H9 (cell line): ENCODE data around the gene FCN1. TPM values are rescaled to one million over a fixed set of nuclear protein-coding genes. Genes with fewer than 3 reads are reported as not detected.

ENCODE experiments used
- DNase-seq: peaks from one replicate; pipeline ENCODE4 v3.0.0-alpha.2; 2017
- H2AFZ ChIP-seq: one replicate; pipeline ENCODE4 v1.6.1; 2013; ENCODE audit warnings: mild to moderate bottlenecking, low read length, control low read depth, moderate library complexity
- H2AK5ac ChIP-seq: 2 replicates; pipeline ENCODE4 v1.6.1; 2013; ENCODE audit warnings: low read length, control low read depth, mixed read lengths; ENCODE audit not compliant: insufficient read length
- H2BK120ac ChIP-seq: one replicate; pipeline ENCODE4 v1.6.1; 2013; ENCODE audit warnings: low read depth, mild to moderate bottlenecking, low read length, control low read depth, inconsistent platforms; ENCODE audit not compliant: poor library complexity, severe bottlenecking
- H2BK12ac ChIP-seq: 2 replicates; pipeline ENCODE4 v1.6.1; 2013; ENCODE audit warnings: low read length, control low read depth, mixed read lengths, low read depth; ENCODE audit not compliant: insufficient read length
- H2BK15ac ChIP-seq: 2 replicates; pipeline ENCODE4 v1.6.1; 2013; ENCODE audit warnings: low read depth, low read length, control low read depth
- H2BK20ac ChIP-seq: one replicate; pipeline ENCODE4 v1.6.1; 2013; ENCODE audit warnings: low read depth, mild to moderate bottlenecking, low read length, control low read depth, inconsistent platforms; ENCODE audit not compliant: poor library complexity, severe bottlenecking
- H2BK5ac ChIP-seq: 2 replicates; pipeline ENCODE4 v1.6.1; 2013; ENCODE audit warnings: low read length, control low read depth, mixed read lengths; ENCODE audit not compliant: insufficient read length
- H3K14ac ChIP-seq: 2 replicates; pipeline ENCODE4 v1.6.1; 2013; ENCODE audit warnings: low read length, control low read depth; ENCODE audit not compliant: insufficient read depth
- H3K18ac ChIP-seq: 2 replicates; pipeline ENCODE4 v1.6.1; 2013; ENCODE audit warnings: low read depth, mild to moderate bottlenecking, mixed read lengths, low read length, control low read depth; ENCODE audit not compliant: insufficient read length
- H3K23ac ChIP-seq: 2 replicates; pipeline ENCODE4 v1.6.1; 2013; ENCODE audit warnings: low read length, control low read depth, mixed read lengths, low read depth; ENCODE audit not compliant: insufficient read length
- H3K23me2 ChIP-seq: 2 replicates; pipeline ENCODE4 v1.6.1; 2013; ENCODE audit warnings: low read depth, mild to moderate bottlenecking, mixed read lengths, low read length, control low read depth; ENCODE audit not compliant: insufficient read length, poor library complexity, severe bottlenecking
- H3K27ac ChIP-seq: 2 replicates; pipeline ENCODE4 v1.5.1; 2013; ENCODE audit warnings: low read length, control low read depth, mixed read lengths, low read depth; ENCODE audit not compliant: insufficient read length
- H3K27me3 ChIP-seq: 2 replicates; pipeline ENCODE4 v1.6.1; 2013; ENCODE audit warnings: low read length, control low read depth, inconsistent platforms; ENCODE audit not compliant: insufficient read depth
- H3K4ac ChIP-seq: 2 replicates; pipeline ENCODE4 v1.6.1; 2013; ENCODE audit warnings: low read depth, mild to moderate bottlenecking, control low read depth, inconsistent platforms, low read length, moderate library complexity
- H3K4me1 ChIP-seq: 2 replicates; pipeline ENCODE4 v1.6.1; 2013; ENCODE audit warnings: low read length, control low read depth, inconsistent platforms; ENCODE audit not compliant: insufficient read depth
- H3K4me2 ChIP-seq: 2 replicates; pipeline ENCODE4 v1.6.1; 2013; ENCODE audit warnings: low read length, control low read depth, mixed read lengths; ENCODE audit not compliant: insufficient read length, insufficient read depth
- H3K56ac ChIP-seq: 2 replicates; pipeline ENCODE4 v1.6.1; 2013; ENCODE audit warnings: low read depth, mild to moderate bottlenecking, mixed read lengths, low read length, control low read depth; ENCODE audit not compliant: insufficient read length
- H3K79me1 ChIP-seq: 2 replicates; pipeline ENCODE4 v1.6.1; 2013; ENCODE audit warnings: low read depth, mild to moderate bottlenecking, moderate library complexity, low read length, control low read depth, inconsistent platforms; ENCODE audit not compliant: insufficient read depth, poor library complexity, severe bottlenecking
- H3K79me2 ChIP-seq: 2 replicates; pipeline ENCODE4 v1.6.1; 2013; ENCODE audit warnings: low read length, control low read depth, inconsistent platforms; ENCODE audit not compliant: insufficient read depth
- H3K9ac ChIP-seq: 2 replicates; pipeline ENCODE4 v1.6.1; 2013; ENCODE audit warnings: low read length, control low read depth, mixed read lengths; ENCODE audit not compliant: insufficient read length; ENCODE audit errors: extremely low read depth
- H3K9me3 ChIP-seq: one replicate; pipeline ENCODE4 v1.6.1; 2013; ENCODE audit warnings: low read depth, low read length, inconsistent platforms; ENCODE audit not compliant: control insufficient read depth
- H3T11ph ChIP-seq: one replicate; pipeline ENCODE4 v1.6.1; 2013; ENCODE audit warnings: mild to moderate bottlenecking, low read length, control low read depth, inconsistent platforms
- H4K20me1 ChIP-seq: one replicate; pipeline ENCODE4 v1.6.1; 2013; ENCODE audit not compliant: control insufficient read depth, insufficient read length, insufficient read depth
- H4K5ac ChIP-seq: 2 replicates; pipeline ENCODE4 v1.6.1; 2013; ENCODE audit warnings: low read depth, mild to moderate bottlenecking, mixed read lengths, low read length, control low read depth; ENCODE audit not compliant: insufficient read length
- H4K8ac ChIP-seq: replicated peaks from 2 replicates; pipeline ENCODE4 v1.6.1; 2013; ENCODE audit warnings: low read length, control low read depth, mixed read lengths, low read depth; ENCODE audit not compliant: insufficient read length
- H4K91ac ChIP-seq: 2 replicates; pipeline ENCODE4 v1.6.1; 2013; ENCODE audit warnings: low read depth, mild to moderate bottlenecking, moderate library complexity, mixed read lengths, low read length, control low read depth; ENCODE audit not compliant: insufficient read length
- H3K27ac Mint-ChIP-seq, 3 experiments: 2 replicates in 2 of 3; 3 replicates in 1 of 3; pipeline ENCODE4 v1.8.0; 2020 to 2021; ENCODE audit warnings: mixed read lengths in 3 of 3, mild to moderate bottlenecking in 1 of 3, moderate library complexity in 1 of 3
- H3K27me3 Mint-ChIP-seq: 2 replicates; pipeline ENCODE4 v1.8.0; 2021; ENCODE audit warnings: low read depth, mild to moderate bottlenecking, moderate library complexity, mixed read lengths
- H3K36me3 Mint-ChIP-seq, 3 experiments: 2 replicates in 2 of 3; 3 replicates in 1 of 3; pipeline ENCODE4 v1.8.0; 2020 to 2021; ENCODE audit warnings: low read depth in 3 of 3, mixed read lengths in 3 of 3; ENCODE audit not compliant: insufficient read depth in 1 of 3
- H3K4me1 Mint-ChIP-seq, 2 experiments: 2 replicates each; pipeline ENCODE4 v1.8.0; 2020; ENCODE audit warnings: mixed read lengths in 2 of 2
- H3K4me3 Mint-ChIP-seq, 2 experiments: 2 replicates in 1 of 2; 3 replicates in 1 of 2; pipeline ENCODE4 v1.8.0; 2020 to 2021; ENCODE audit warnings: mild to moderate bottlenecking in 2 of 2, mixed read lengths in 2 of 2, moderate library complexity in 1 of 2
- H3K9me3 Mint-ChIP-seq, 2 experiments: 2 replicates in 1 of 2; 3 replicates in 1 of 2; pipeline ENCODE4 v1.8.0; 2020; ENCODE audit warnings: mild to moderate bottlenecking in 2 of 2, mixed read lengths in 2 of 2, moderate library complexity in 1 of 2
- WGBS: extraction: QIAGEN DNeasy Blood & Tissue Kit; methylation state at CpG from one replicate; pipeline ENCODE4 v1.1.7; 2013; ENCODE audit warnings: missing lambda C conversion rate, low lambda C conversion rate, mixed read lengths; ENCODE audit not compliant: insufficient read length; ENCODE audit errors: extremely low coverage; 5-methylcytosine and 5-hydroxymethylcytosine counted together
- total RNA-seq: library from RNA; stranded (reverse); gene quantifications from 2 replicates; pipeline ENCODE4 v1.2.1, GENCODE V29; 2021
- TF ChIP-seq, protein P1 (sequence below): fragments of 200-600 bp; sonication (generic); conservative IDR thresholded peaks from 3 replicates; pipeline ENCODE4 v1.8.0; 2021; ENCODE audit warnings: antibody characterized with exemption, mild to moderate bottlenecking

FCN1 gene
- total RNA-seq, 1 experiment from 2014 or later: not detected

DNA sequence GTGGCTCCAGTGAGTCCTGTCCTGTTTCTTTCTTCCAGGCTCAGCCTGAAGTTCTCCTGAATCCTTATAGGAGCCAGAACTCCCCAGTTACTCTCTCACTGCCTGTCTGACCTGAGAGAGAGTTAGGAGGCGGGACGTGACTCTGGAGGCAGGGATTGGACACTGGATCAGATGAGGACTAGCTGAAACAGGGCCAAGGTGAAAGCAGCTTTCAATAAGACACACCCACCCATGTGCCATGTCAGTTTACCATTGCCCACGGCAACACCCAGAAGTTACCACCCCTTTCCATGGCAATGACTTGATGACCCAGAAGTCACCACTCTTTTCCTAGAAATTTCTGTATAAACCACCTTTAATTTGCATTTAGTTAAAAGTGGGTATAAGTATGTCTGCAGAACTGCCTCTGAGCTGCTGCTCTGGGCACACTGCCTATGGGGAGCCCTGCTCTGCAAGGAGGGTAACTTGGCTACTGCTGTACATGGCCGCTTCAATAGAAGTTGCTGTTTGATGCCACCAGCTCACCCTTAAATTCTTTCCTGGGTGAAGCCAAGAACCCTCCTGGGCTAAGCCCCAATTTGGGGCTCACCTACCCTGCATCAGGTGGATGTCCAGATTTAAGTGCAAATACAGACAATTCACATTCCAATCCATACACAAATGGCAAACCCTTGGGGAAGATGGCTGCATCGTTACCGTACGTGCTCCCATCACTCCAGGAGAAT, 23.4 kb downstream of the FCN1 start:
- TF ChIP-seq, protein P1, sequence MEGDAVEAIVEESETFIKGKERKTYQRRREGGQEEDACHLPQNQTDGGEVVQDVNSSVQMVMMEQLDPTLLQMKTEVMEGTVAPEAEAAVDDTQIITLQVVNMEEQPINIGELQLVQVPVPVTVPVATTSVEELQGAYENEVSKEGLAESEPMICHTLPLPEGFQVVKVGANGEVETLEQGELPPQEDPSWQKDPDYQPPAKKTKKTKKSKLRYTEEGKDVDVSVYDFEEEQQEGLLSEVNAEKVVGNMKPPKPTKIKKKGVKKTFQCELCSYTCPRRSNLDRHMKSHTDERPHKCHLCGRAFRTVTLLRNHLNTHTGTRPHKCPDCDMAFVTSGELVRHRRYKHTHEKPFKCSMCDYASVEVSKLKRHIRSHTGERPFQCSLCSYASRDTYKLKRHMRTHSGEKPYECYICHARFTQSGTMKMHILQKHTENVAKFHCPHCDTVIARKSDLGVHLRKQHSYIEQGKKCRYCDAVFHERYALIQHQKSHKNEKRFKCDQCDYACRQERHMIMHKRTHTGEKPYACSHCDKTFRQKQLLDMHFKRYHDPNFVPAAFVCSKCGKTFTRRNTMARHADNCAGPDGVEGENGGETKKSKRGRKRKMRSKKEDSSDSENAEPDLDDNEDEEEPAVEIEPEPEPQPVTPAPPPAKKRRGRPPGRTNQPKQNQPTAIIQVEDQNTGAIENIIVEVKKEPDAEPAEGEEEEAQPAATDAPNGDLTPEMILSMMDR: no peak
- no peak overlapping the region for H3K18ac ChIP-seq
- H3K27ac ChIP-seq: no peak overlapping the region
- WGBS: no CpG with 5 or more reads among the region's 7 CpGs
- no peaks in the 10 kb centered on the region for H3K23me2 ChIP-seq
- Mint-ChIP-seq H3K4me3 (no peak overlapping the region), H3K27ac (no peak overlapping the region; a peak in 1 of 7 replicates), H3K36me3 (peaks cover 0 to 18% (median 6%) of the 10 kb centered on the region in 3 experiments; a peak in 4 of 7 replicates), H3K4me1 (no peaks in the 10 kb centered on the region), H3K9me3 (peaks cover 22 to 25% of the 10 kb centered on the region in 2 experiments), H3K27me3 (peaks cover 7% of the 10 kb centered on the region)
- H3K27me3 ChIP-seq: no peaks in the 10 kb centered on the region
- no peak overlapping the region for H3K9ac ChIP-seq
- no peaks in the 10 kb centered on the region for H3K79me1 ChIP-seq
- no peak overlapping the region for H4K8ac ChIP-seq
- no peak overlapping the region for H2BK120ac ChIP-seq
- H3K56ac ChIP-seq: no peak overlapping the region
- no peaks in the 10 kb centered on the region for H3K79me2 ChIP-seq
- H2BK15ac ChIP-seq: no peak overlapping the region
- H4K20me1 ChIP-seq: no peaks in the 10 kb centered on the region
- no peak overlapping the region for H3K14ac ChIP-seq
- no peak overlapping the region for H4K91ac ChIP-seq
- no peaks in the 10 kb centered on the region for H3K4me1 ChIP-seq
- H3K9me3 ChIP-seq: peaks cover 7% of the 10 kb centered on the region
- no peak overlapping the region for H2AFZ ChIP-seq
- H3K4ac ChIP-seq: no peak overlapping the region
- H2BK20ac ChIP-seq: no peak overlapping the region
- no peak overlapping the region for H3K4me2 ChIP-seq
- H3K23ac ChIP-seq: no peak overlapping the region
- H2AK5ac ChIP-seq: no peak overlapping the region
- DNase-seq: no peak
- no peak overlapping the region for H3T11ph ChIP-seq
- H4K5ac ChIP-seq: no peak overlapping the region
- no peak overlapping the region for H2BK5ac ChIP-seq
- H2BK12ac ChIP-seq: no peak overlapping the region
